Stomach (tissue), 9 donors: ENCODE measurements around the gene NAALADL2. TPM values are rescaled to one million over a fixed set of nuclear protein-coding genes. Genes with fewer than 3 reads are reported as not detected.

Experiments
- DNase-seq, 2 donors: peaks; one replicate each; pipeline versions ENCODE4 v3.0.0 to v3.0.0-alpha.2; 2013 to 2019
- H3K27ac ChIP-seq, 5 donors: fragments of 200-600 bp in 4 of 5; sonication (generic) in 4 of 5; one replicate each; pipeline ENCODE4 v1.5.1; 2013 to 2019; ENCODE audit warnings: mild to moderate bottlenecking in 1 of 5, moderate library complexity in 1 of 5
- H3K27me3 ChIP-seq, 3 donors: fragments of 200-600 bp; sonication (generic); one replicate each; pipeline ENCODE4 v1.5.1; 2017 to 2019; ENCODE audit warnings: mixed run types in 1 of 3
- H3K36me3 ChIP-seq, 4 donors: fragments of 200-600 bp; sonication (generic); 1 replicate in 3 of 4; 2 replicates in 1 of 4; pipeline ENCODE4 v1.5.1; 2016 to 2019
- H3K4me1 ChIP-seq, 4 donors: fragments of 200-600 bp; sonication (generic); one replicate each; pipeline ENCODE4 v1.5.1; 2016 to 2019
- H3K4me3 ChIP-seq, 4 donors: fragments of 200-600 bp; sonication (generic) in 3 of 4; one replicate each; pipeline ENCODE4 v1.5.1; 2016 to 2019; ENCODE audit warnings: mild to moderate bottlenecking in 1 of 4
- H3K9me3 ChIP-seq, 4 donors: fragments of 200-600 bp; sonication (generic); one replicate each; pipeline ENCODE4 v1.5.1; 2016 to 2019
- CTCF ChIP-seq, 7 experiments: fragments of 450-650 bp in 4 of 7; fragments of 200-600 bp in 3 of 7; sonication (generic) in 3 of 7; IDR thresholded peaks; one replicate each; pipeline ENCODE4 v1.5.1; 2016 to 2019; ENCODE audit warnings: antibody characterized with exemption in 7 of 7, control low read depth in 2 of 7, mild to moderate bottlenecking in 1 of 7
- EP300 ChIP-seq: sonication (generic); formaldehyde crosslinking; IDR thresholded peaks from one replicate; pipeline ENCODE4 v1.6.1; 2017; ENCODE audit warnings: antibody characterized with exemption
- POLR2A ChIP-seq, 4 donors: fragments of 450-650 bp; IDR thresholded peaks; one replicate each; pipeline ENCODE4 v1.6.1; 2016; ENCODE audit warnings: antibody characterized with exemption in 4 of 4, control low read depth in 2 of 4, mild to moderate bottlenecking in 1 of 4, moderate library complexity in 1 of 4
- POLR2AphosphoS5 ChIP-seq, 3 donors: sonication (generic); formaldehyde crosslinking; IDR thresholded peaks; one replicate each; pipeline ENCODE4 v1.6.1; 2016; ENCODE audit warnings: antibody characterized with exemption in 3 of 3
- WGBS, 5 donors: extraction: QIAGEN DNeasy Blood & Tissue Kit in 3 of 5; methylation state at CpG; one replicate each; pipeline versions ENCODE4 v1.1.5 to v1.1.7; 2013 to 2018; 5-methylcytosine and 5-hydroxymethylcytosine counted together
- intact Hi-C: fragments of 100-400 bp; cut with DNase I; formaldehyde crosslinking; loops from one replicate; pipeline ENCODE4 v1.15.1; 2023; ENCODE audit warnings: low total_unique reads
- polyA plus RNA-seq, 3 donors: library from polyadenylated mRNA; stranded (reverse); fragments of 200-250 nt; gene quantifications; one replicate each; pipeline ENCODE4 v1.2.3, GENCODE V29; 2013
- total RNA-seq, 5 donors: library from RNA; depleted of rRNA; stranded (reverse); fragments of >200 nt; gene quantifications; one replicate each; pipeline versions ENCODE4 v1.1.0 to v1.2.3, GENCODE V29; 2014 to 2016
- donor health status: healthy with polysubstance abuse.
- donor health status: Bipolar disorder and iron deficiency.
- donor health status: healthy.

Gene NAALADL2
- total and polyA plus RNA-seq, 8 donors, result 0.58 to 43.7 (median 5.4) TPM

DNA sequence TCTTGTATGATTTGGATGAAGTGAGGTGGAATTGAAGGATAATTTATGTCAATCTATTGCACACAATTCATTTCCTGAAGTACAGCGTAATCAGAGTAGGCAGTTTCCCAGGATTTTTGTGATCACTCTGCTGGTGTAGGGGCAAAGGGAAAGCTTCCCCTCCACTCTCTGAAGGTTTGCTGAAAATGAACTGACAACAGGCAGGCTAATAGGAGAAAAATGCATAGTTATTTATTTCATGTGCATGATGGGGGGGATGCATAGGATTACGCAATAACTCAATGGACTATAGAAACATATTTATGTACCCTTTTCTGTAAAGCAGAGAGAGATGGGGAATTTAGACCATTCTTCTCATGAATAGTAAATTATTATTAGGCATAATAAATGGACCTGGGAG, 872.9 kb downstream of the NAALADL2 start:
- H3K4me1 ChIP-seq, result peaks cover 0 to 6% (median 3%) of the 10 kb centered on the region in 4 donors
- WGBS, 5 donors, result 68 to 88% (median 78%) methylated on average over 2 of the region's 2 CpGs
- DNase-seq, result no peak
- no peak for TF ChIP-seq POLR2AphosphoS5 (IDR thresholded peaks at IDR 0.05)
- no peak for TF ChIP-seq POLR2A (IDR thresholded peaks at IDR 0.05)
- TF ChIP-seq EP300, result no peak
- TF ChIP-seq CTCF (IDR thresholded peaks at IDR 0.05), result no peak
- H3K27me3 ChIP-seq, result no peaks in the 10 kb centered on the region
- H3K27ac ChIP-seq, result no peak overlapping the region
- intact Hi-C loops, result no loop called here
- H3K4me3 ChIP-seq, result no peak overlapping the region
- peaks cover 0 to 13% (median 0%) of the 10 kb centered on the region in 4 donors for H3K9me3 ChIP-seq
- H3K36me3 ChIP-seq, result no peaks in the 10 kb centered on the region

GRCh38 chr3:175735866-175736265, 876.7 kb downstream of the NAALADL2 start:
- TF ChIP-seq EP300, result no peak
- peak in 1 of 3 donors; percentile 25 for TF ChIP-seq POLR2AphosphoS5 (IDR thresholded peaks at IDR 0.05)
- TF ChIP-seq POLR2A (IDR thresholded peaks at IDR 0.05), result no peak
- no peak for TF ChIP-seq CTCF (IDR thresholded peaks at IDR 0.05)
- Histone ChIP-seq H3K4me1 (peaks cover 0 to 6% (median 3%) of the 10 kb centered on the region in 4 donors), H3K27me3 (no peaks in the 10 kb centered on the region), H3K4me3 (no peak overlapping the region), H3K36me3 (no peaks in the 10 kb centered on the region), H3K9me3 (peaks cover 0 to 13% (median 0%) of the 10 kb centered on the region in 4 donors), H3K27ac (no peak overlapping the region)
- DNase-seq, result peak in 1 of 2 donors; percentile 8
- intact Hi-C loops, result no loop called here
- 27 to 56% (median 40%) methylated on average over 3 of the region's 3 CpGs for WGBS, 5 donors

DNA sequence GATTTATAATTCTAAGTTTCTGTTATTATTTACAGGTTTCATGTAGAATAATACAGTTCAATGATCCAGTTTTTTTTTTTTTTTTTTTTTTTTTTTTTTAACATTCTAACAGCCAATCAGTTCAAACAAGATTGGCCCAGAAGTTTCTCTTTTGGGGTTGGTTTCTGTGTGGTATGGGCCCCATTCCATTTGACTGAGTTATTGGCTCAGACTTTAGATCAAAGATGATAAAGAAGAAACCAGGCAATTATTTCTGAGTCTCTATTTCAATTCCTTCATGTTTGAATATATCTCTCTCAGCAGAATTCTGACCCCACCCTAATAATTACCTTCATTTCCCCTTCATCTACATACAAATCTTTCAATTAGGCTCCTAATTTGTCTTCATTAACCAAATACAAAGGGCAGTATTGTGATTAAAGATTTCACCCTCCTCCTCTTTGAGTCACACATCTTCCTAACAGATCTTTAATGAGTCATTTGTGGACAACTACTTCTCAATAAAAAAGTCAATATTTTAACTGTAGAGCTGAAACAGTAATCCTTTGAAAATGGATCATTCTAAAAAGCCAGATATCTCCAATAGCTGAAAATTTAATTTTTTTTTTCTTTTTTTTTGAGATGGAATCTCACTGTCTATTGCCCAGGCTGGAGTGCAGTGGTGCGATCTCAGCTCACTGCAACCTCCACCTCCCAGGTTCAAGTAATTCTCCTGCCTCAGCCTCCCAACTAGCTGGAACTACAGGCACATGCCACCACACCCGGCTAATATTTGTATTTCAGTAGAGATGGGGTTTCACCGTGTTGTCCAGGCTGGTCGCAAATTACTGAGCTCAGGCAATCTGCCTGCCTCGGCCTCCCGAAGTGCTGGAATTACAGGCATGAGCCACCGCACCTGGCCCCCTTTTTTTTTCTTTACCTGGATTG, 878.8 kb downstream of the NAALADL2 start:
- Histone ChIP-seq H3K36me3 (no peaks in the 10 kb centered on the region), H3K27me3 (no peaks in the 10 kb centered on the region)

DNA sequence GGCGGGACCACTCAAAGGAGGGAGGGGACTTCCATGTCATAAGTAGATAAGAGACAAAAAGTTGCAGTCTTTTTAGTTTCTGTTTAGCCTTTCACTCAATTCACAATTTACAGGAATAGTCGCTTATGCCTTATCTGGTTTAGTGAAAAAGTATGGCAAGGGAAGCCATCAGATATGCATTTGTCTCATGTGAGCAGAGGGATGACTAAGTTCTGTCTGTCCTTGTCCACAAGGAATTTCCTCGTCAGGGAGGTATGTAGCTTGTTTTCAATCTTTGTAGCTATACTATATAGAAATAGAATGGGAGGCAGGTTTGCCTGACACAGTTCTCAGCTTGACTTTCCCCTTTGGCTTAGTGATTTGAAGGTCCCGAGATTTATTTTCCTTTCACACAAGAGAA, 882.8 kb downstream of the NAALADL2 start:
- Histone ChIP-seq H3K9me3 (no peaks in the 10 kb centered on the region), H3K27ac (no peak overlapping the region), H3K27me3 (no peaks in the 10 kb centered on the region), H3K36me3 (no peaks in the 10 kb centered on the region), H3K4me1 (no peaks in the 10 kb centered on the region), H3K4me3 (no peak overlapping the region)
- WGBS, 5 donors, result 68 to 85% (median 82%) methylated on average over 4 of the region's 4 CpGs
- DNase-seq, result peak in 1 of 2 donors; percentile 10
- intact Hi-C loops, result no loop called here
- no peak for TF ChIP-seq POLR2AphosphoS5 (IDR thresholded peaks at IDR 0.05)
- no peak for TF ChIP-seq CTCF (IDR thresholded peaks at IDR 0.05)
- no peak for TF ChIP-seq EP300
- TF ChIP-seq POLR2A (IDR thresholded peaks at IDR 0.05), result no peak

More for the DNA sequence above, 878.8 kb downstream of the NAALADL2 start:
- TF ChIP-seq EP300 (no peak), POLR2AphosphoS5 (IDR thresholded peaks at IDR 0.05) (no peak), POLR2A (IDR thresholded peaks at IDR 0.05) (no peak), CTCF (IDR thresholded peaks at IDR 0.05) (no peak)
- peaks cover 0 to 13% (median 0%) of the 10 kb centered on the region in 4 donors for H3K9me3 ChIP-seq
- H3K4me1 ChIP-seq, result peaks cover 0 to 6% (median 0%) of the 10 kb centered on the region in 4 donors
- no peak overlapping the region for H3K4me3 ChIP-seq
- intact Hi-C loops, result no loop called here
- 89 to 96% (median 94%) methylated on average over 7 of the region's 7 CpGs for WGBS, 5 donors
- H3K27ac ChIP-seq, result no peak overlapping the region
- no peak for DNase-seq
